ENCODE data around the gene DROSHA. TPM values are rescaled to one million over a fixed set of nuclear protein-coding genes. Genes with fewer than 3 reads are reported as not detected.

Gene DROSHA
- total and polyA plus RNA-seq, 10 of the 15 experiments (the other 5 are each of a cell fraction or from before 2014, with no cell fraction given) = 27.9 to 55.0 (median 37.6) TPM

DNA sequence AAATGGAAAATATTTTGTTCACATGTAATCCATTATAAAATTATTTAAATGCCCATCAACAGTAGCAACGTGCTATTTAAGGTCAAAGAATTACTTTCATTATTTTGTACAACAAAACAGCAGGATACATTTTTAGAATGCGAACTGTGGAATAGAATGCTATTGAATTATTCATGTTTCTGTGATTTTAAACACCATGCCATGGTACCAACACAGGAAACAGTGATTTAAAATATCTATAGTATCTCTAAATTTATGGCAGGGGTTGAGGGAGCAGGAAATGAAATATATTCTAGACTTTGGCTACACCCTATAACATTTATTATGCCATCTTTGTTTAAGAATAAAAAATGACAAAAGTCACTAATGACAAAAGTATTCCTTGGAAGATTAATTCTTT lies 62.4 kb downstream of the DROSHA start:
- no peaks in the 10 kb centered on the region for H3K4me1 ChIP-seq (ENCODE audit: control insufficient read depth, insufficient read depth, low read length)
- H2AFZ ChIP-seq (ENCODE audit: control insufficient read depth, low read depth, low read length) = no peak overlapping the region
- H3K4me2 ChIP-seq (ENCODE audit: control insufficient read depth, insufficient read depth) = no peak overlapping the region
- 96% methylated on average over 2 of the region's 2 CpGs for WGBS (ENCODE audit: insufficient coverage, insufficient replicate concordance, low lambda C conversion rate, missing lambda C conversion rate)
- RAD21 ChIA-PET (ENCODE audit: unreplicated experiment) = no interaction called here
- SMC1A ChIA-PET (ENCODE audit: uncharacterized antibody, unreplicated experiment) = no interaction called here
- in situ Hi-C loops (cut with MboI) = no loop called here
- H3K4me3 ChIP-seq = no peak overlapping the region
- TF ChIP-seq FOXM1 (IDR thresholded peaks at IDR 0.05; ENCODE audit: low read depth, low read length) = no peak
- no peak for TF ChIP-seq CBX5 (IDR thresholded peaks at IDR 0.05; ENCODE audit: low read depth)
- no peak for TF ChIP-seq FOXK2 (IDR thresholded peaks at IDR 0.05)
- TF ChIP-seq SUZ12 (IDR thresholded peaks at IDR 0.05; ENCODE audit: unreplicated experiment) = no peak
- TF ChIP-seq BRCA1 (IDR thresholded peaks at IDR 0.05; ENCODE audit: low read depth, low read length) = no peak
- H3K9me3 ChIP-seq (replicated peaks; ENCODE audit: control insufficient read depth, insufficient read depth, low read length) = no peaks in the 10 kb centered on the region
- BruUV-seq (replicated peaks) = no TSS peak
- intact Hi-C loops (cut with micrococcal nuclease; ENCODE audit: unreplicated experiment) = no loop called here
- H3K79me2 ChIP-seq (ENCODE audit: control insufficient read depth, insufficient read depth, low read length) = no peaks in the 10 kb centered on the region
- H3K9ac ChIP-seq (ENCODE audit: control insufficient read depth, insufficient read depth, low read length) = no peak overlapping the region
- ATAC-seq = no peak
- FAIRE-seq = no peak
- DNase-seq (ENCODE audit: low read depth, low spot score) = no peak
- CTCF ChIA-PET = no interaction called here
- no peak overlapping the region for H3K27ac ChIP-seq (ENCODE audit: control insufficient read depth, insufficient read depth)
- no peaks in the 10 kb centered on the region for H3K27me3 ChIP-seq (replicated peaks in 1 of 2; ENCODE audit: control insufficient read depth in 2 of 2, insufficient read depth in 2 of 2, low read length in 1 of 2)
- POLR2A ChIA-PET = no interaction called here
- no peaks in the 10 kb centered on the region for H4K20me1 ChIP-seq (ENCODE audit: control insufficient read depth, insufficient read depth)
- peaks cover 3 to 15% of the 10 kb centered on the region in 2 experiments for H3K36me3 ChIP-seq (ENCODE audit: control insufficient read depth in 2 of 2, insufficient read depth in 2 of 2, low read length in 1 of 2)

DNA sequence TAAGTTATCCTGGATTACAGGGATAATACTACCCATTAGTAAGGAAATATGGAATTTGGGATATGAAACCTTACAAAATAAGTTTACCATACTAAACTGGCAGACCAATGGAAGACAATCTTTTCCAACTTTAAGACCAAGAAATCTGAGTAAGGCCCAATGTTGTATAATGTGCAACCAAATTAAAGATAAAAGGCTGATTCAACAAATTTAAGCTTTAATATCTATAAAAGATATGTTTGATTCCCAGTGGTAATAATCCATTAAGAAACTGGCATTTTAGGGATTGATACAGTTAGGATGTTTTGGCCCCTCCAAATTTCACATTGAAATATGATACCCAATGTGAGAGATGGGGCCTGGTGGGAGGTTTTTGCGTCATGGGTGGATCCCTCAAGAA lies 66.6 kb downstream of the DROSHA start:
- WGBS (ENCODE audit: insufficient coverage, insufficient replicate concordance, low lambda C conversion rate, missing lambda C conversion rate) = 100% methylated on average over 1 of the region's 1 CpG
- SMC1A ChIA-PET (ENCODE audit: uncharacterized antibody, unreplicated experiment) = no interaction called here
- H3K79me2 ChIP-seq (ENCODE audit: control insufficient read depth, insufficient read depth, low read length) = no peaks in the 10 kb centered on the region
- no peak for ATAC-seq
- H3K27me3 ChIP-seq (replicated peaks in 1 of 2; ENCODE audit: control insufficient read depth in 2 of 2, insufficient read depth in 2 of 2, low read length in 1 of 2) = no peaks in the 10 kb centered on the region
- no peaks in the 10 kb centered on the region for H4K20me1 ChIP-seq (ENCODE audit: control insufficient read depth, insufficient read depth)
- CTCF ChIA-PET = no interaction called here
- H3K9ac ChIP-seq (ENCODE audit: control insufficient read depth, insufficient read depth, low read length) = no peak overlapping the region
- H3K4me2 ChIP-seq (ENCODE audit: control insufficient read depth, insufficient read depth) = no peak overlapping the region
- in situ Hi-C loops (cut with MboI) = no loop called here
- no peak overlapping the region for H2AFZ ChIP-seq (ENCODE audit: control insufficient read depth, low read depth, low read length)
- H3K4me3 ChIP-seq = no peak overlapping the region
- POLR2A ChIA-PET = no interaction called here
- peaks cover 1 to 14% of the 10 kb centered on the region in 2 experiments; a peak in 3 of 4 replicates for H3K36me3 ChIP-seq (ENCODE audit: control insufficient read depth in 2 of 2, insufficient read depth in 2 of 2, low read length in 1 of 2)
- no peaks in the 10 kb centered on the region for H3K4me1 ChIP-seq (ENCODE audit: control insufficient read depth, insufficient read depth, low read length)
- no peaks in the 10 kb centered on the region; the same call in 2 of the 3 replicates for H3K9me3 ChIP-seq (replicated peaks; ENCODE audit: control insufficient read depth, insufficient read depth, low read length)
- FAIRE-seq = no peak
- no TSS peak for BruUV-seq (replicated peaks)
- H3K27ac ChIP-seq (ENCODE audit: control insufficient read depth, insufficient read depth) = no peak overlapping the region
- no peak for DNase-seq (ENCODE audit: low read depth, low spot score)
- RAD21 ChIA-PET (ENCODE audit: unreplicated experiment) = no interaction called here
- intact Hi-C loops (cut with micrococcal nuclease; ENCODE audit: unreplicated experiment) = no loop called here
- no peak for TF ChIP-seq MEF2A (IDR thresholded peaks at IDR 0.05; ENCODE audit: insufficient read depth, low read depth, low read length)
- no peak for TF ChIP-seq EP300 (IDR thresholded peaks at IDR 0.05; ENCODE audit: borderline replicate concordance in 1 of 2, control insufficient read depth in 1 of 2, low read depth in 2 of 2, low read length in 2 of 2)
- TF ChIP-seq SPI1 (IDR thresholded peaks at IDR 0.05; ENCODE audit: borderline replicate concordance, insufficient read depth, low read depth, low read length) = no peak
- TF ChIP-seq PAX5 (IDR thresholded peaks at IDR 0.05; ENCODE audit: borderline replicate concordance, low read depth, low read length) = no peak
- no peak for TF ChIP-seq TCF3 (IDR thresholded peaks at IDR 0.05; ENCODE audit: borderline replicate concordance, insufficient read depth, low read depth, low read length)
- TF ChIP-seq RBBP5 (conservative IDR thresholded peaks at IDR 0.05) = no peak
- no peak for TF ChIP-seq PAX8 (IDR thresholded peaks at IDR 0.05)
- no peak for TF ChIP-seq MEF2B (IDR thresholded peaks at IDR 0.05; ENCODE audit: partially characterized antibody, poor library complexity, severe bottlenecking)
- TF ChIP-seq STAT1 (conservative IDR thresholded peaks at IDR 0.05) = no peak
- TF ChIP-seq FOS (IDR thresholded peaks at IDR 0.05; ENCODE audit: borderline replicate concordance, extremely low read depth, insufficient read length) = no peak
- TF ChIP-seq, protein P1, sequence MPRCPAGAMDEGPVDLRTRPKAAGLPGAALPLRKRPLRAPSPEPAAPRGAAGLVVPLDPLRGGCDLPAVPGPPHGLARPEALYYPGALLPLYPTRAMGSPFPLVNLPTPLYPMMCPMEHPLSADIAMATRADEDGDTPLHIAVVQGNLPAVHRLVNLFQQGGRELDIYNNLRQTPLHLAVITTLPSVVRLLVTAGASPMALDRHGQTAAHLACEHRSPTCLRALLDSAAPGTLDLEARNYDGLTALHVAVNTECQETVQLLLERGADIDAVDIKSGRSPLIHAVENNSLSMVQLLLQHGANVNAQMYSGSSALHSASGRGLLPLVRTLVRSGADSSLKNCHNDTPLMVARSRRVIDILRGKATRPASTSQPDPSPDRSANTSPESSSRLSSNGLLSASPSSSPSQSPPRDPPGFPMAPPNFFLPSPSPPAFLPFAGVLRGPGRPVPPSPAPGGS (IDR thresholded peaks at IDR 0.05; ENCODE audit: borderline replicate concordance, insufficient read depth, low read depth, low read length, poor library complexity, severe bottlenecking) = no peak
